Erythroblast (primary cell): Measurements from ENCODE around the gene TMEM82.

Experiments used
- DNase-seq, 2 experiments: peaks; one replicate each; lab custom pipeline; 2025; lab: John Stamatoyannopoulos, UW
- GATA1 ChIP-seq: IDR thresholded peaks from 2 replicates; pipeline ENCODE4 v1.6.1; 2011; ENCODE audit warnings: low read depth, mild to moderate bottlenecking, control low read depth, low read length, moderate library complexity
- POLR2A ChIP-seq: IDR thresholded peaks from 2 replicates; pipeline ENCODE4 v1.6.1; 2011; ENCODE audit warnings: mild to moderate bottlenecking, low read length

The TMEM82 gene

DNA sequence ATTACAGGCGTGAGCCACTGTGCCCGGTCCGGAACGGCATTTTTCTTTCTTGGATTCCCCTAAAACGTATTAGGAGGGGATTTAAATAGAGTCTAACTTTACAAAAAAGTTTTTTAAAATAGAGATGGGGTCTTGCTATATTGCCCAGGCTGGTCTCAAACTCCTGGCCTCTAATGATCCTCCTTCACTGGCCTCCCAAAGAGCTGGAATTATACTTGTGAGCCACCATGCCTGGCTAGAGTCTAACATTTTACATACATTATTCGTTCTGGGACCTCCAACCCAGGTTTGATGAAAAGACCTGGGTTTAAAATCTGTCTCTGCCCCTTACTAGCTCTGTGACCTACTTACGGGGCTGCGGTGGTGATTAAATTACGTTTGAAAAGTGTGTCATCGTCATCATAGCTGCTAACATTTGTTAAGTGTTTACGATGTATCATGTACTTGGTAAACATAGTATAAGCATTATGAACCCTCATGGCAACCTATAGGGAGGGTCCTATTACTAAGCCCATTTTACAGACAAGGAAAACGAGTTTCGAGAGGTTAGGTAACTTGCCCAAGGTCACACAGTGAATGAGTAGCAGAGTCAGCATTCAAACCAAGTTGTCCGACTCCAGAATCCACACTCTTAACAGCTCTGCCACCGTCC, 33.7 kb upstream of the TMEM82 start:
- TF ChIP-seq POLR2A (no peak), GATA1 (no peak)

DNA sequence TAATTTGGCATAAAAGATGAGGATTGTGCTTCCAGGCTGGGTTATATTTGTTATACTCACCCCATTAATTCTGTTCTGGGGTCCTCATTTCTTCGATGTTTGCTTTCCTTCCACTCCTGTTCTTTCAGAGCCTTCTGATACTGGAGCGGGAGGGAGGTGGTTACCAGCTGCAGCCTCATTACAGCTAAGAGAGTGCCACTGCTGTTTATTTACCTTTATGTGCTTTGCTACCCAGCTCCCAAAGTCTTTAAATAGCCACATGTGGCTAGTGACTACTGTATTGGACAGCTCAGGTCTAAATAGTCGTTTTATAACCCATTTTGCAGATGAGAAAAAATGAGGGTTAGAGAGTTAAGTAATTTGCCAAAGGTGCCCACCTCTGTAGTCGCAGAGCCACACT, 33.1 kb upstream of the TMEM82 start:
- no peak for TF ChIP-seq POLR2A
- TF ChIP-seq GATA1: no peak

More for the DNA sequence above, 33.7 kb upstream of the TMEM82 start:
- DNase-seq: no peak

DNA sequence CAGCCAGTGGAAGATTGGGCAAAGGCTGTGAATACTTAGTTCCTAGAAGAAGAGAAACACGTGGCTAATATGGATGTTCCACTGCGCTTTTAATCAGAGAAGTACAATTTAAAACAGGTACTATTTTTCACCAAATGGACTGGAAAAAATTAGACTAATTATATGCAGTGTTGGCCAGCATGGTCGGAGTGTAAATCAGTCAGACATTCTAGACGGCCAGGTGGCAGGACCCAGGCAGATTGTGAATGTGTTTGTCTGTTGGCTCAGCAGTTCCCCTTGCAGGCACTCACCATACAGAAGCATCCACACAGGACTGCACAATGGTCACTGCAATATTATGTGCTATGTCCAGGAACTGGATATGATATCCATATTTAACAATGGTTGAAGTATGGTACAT, 30.1 kb upstream of the TMEM82 start:
- TF ChIP-seq GATA1 (no peak), POLR2A (no peak)
- DNase-seq: no peak

More for the DNA sequence above, 33.1 kb upstream of the TMEM82 start:
- DNase-seq: no peak

DNA sequence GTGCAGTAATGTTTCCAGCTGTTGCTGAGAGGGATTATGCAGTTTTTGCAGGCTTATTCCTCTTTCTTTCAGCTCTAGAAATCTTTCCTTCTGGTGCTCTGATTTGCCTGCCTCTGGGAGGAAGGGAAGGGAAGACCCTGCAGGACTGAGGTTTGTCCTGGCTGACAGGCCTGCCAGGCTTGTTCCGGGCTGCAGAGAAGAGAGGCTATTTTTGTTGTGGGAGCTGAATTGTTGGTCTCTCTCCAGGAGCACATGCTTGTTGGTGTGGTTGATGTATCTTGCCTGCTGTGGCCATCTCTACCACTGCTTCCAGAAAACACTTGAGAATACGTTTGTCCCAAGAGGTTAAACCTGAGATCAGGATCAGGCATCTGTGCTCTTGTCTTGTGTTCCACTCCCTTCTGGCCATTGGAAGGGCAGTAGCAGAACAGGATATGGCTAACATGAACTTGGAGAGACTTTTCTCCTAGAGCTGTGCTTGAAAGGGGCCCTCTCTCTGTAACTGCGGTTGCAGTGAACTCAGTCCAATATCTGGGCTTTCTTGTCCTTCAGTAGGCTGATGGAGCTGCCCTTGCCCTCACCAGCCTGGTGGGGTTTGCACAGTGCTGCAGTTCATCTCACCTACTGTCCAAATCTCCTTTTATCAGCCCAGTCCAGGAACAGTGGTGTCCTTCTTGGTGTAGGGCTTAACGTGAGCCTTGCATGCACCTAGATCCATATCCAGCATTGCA, 27.7 kb upstream of the TMEM82 start:
- no peak for TF ChIP-seq GATA1
- no peak for TF ChIP-seq POLR2A
- DNase-seq: no peak

DNA sequence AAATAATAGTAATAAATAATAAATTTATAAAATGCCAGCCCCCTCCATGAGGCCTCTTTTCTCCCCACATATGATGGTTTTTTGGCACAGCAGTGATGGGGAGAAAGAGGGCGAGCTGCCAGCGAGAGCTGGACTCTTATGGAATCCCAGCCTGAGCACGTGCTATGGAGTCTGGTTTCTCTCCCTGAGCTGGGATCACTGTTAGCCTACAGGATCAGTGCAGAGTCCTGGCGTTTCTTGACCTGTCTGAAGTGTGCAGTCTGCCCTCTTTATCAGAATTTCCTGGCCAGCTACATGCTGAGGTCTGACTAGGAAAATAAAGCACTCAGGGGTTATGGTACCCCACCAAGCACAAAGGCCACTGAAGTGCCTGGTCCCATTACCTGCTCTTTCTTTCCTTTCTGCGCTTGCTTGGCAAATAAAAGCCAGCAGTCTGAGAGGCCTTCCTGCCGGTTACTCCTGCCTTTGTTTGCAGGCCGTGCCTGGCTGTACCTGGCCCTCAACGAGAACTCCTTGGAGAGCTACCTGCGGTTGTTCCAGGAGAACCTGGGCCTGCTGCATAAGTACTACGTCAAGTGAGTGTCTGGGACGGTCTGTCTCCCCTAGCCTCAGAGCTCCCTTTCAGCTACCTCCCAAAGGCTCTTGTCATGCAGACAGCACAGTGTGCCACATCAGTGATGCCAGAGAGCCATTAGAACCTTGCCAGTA, 24.7 kb upstream of the TMEM82 start:
- DNase-seq: no peak
- TF ChIP-seq GATA1 (no peak), POLR2A (no peak)

DNA sequence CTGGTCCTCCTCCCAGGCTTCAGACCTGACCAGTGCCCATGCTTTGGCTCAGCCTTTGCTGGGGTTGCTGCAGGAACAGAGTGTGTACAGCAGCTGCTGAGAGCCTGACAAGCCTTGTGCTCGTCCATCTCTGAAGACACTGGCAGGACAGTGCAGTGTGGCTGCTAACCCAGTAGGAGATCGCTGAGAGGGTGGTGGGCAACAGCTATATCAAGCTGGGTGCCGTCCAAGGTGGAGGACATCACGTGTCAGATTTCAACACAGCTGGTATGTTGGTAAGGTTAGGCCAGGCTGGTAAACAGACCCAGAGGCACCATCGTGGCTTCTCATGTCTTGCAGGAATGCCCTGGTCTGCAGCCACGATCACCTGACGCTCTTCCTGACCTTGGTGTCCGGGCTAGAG, 24.1 kb upstream of the TMEM82 start:
- no peak for DNase-seq
- TF ChIP-seq GATA1 (no peak), POLR2A (no peak)

DNA sequence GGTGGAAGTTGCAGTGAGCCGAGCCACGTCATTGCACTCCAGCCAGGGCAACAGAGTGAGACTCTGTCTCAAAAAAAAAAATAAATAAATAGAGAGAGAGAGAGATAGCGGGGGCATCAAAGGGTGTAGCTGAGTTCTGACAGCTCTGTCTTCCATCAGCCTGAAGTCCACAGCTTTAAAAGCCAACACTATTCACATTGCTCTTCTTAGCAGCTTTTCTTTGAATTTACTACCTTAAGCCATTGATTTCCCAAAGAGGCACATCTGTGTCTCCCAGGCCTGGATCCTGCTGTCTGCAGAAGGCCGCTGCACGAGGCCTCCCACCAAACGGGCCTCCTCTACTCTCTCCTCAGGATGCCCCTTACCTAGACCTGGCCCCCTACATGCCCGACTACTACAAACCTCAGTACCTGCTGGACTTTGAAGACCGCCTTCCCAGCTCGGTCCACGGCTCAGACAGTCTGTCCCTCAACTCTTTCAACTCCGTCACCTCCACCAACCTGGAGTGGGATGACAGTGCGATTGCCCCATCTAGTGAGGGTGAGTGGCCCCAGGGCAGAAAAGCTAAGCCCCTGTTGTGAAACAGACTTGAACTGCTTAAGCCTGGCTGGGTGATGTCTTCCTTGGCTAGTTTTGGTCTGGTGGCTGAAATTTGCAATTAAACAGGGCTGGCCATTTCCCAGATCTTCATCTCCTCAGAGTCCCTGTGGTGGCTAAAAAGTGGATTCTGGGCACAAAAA, 22.7 kb upstream of the TMEM82 start:
- no peak for TF ChIP-seq GATA1
- no peak for TF ChIP-seq POLR2A
- peak in 1 of 2 experiments; percentile 19 for DNase-seq

DNA sequence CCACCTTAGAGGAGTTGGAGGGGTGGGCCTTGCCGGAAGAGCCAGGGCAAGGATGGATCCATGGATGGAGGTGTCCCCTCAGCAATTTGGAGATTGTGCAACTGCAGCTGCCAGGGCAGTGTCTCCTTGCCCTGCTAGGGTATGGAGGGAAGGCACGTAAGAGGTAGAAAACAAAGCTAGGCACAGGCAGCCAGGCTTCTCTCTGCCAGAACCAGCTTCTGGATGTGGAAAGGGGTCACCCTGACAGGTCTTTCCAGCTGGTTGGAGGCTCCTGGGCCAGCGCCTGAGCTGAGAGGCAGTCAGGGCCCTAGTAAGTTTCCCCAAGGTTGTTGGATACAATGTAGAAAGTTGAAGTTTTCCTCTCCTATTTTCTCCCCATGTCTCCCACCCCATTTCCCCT, 21.4 kb upstream of the TMEM82 start:
- no peak for TF ChIP-seq GATA1
- no peak for DNase-seq

DNA sequence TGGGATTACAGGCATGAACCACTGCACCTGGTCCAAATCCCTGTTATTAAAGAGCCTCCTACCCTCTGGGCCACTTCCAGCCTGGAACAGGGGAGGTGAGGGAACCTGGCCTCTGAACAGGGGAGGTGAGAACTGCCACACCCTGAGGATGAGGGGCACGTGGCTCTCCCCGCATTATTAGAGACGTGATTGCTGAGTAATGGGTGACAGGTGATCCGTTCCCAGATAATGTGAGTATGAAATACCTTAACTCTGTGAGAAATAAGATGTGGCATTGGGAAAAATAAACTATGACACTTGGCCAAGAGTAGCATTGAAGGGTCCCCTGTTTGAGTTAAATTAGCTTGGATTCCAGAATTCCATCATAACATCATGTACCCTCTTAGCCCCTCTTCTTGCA, 19.9 kb upstream of the TMEM82 start:
- TF ChIP-seq POLR2A (no peak), GATA1 (no peak)
- DNase-seq: no peak

DNA sequence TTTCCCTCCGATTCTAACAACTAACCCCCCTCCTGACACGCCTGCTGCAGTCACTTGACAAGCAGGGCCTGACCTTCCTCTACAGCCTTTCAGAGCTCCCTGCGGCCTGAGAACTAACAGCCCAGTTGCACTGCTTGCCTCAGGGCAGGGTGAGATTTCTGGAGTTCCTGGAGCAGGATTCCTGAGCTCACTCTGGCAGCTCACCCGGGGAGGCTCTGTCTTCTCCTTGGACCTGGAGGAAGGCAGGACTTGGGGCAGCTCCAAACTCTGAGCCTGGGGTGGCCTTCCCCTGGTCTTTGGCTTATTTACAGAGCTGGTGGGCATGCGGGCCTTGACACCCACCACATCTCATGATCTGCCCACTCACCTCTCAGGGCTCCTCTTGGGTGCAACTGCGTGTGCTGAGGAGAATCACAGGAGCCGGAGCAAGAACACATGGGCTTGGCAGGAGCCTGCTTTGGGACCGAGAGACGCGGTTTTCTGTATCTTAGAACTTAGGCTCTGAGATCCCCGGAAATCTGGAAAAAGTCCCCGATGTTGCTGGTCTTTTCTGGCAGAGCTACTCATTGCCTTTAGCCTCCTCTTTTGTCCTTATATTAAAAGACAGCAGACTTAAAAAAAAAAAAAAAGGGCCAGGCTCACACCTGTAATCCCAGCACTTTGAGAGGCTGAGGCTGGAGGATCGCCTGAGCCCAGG, 19.3 kb upstream of the TMEM82 start:
- TF ChIP-seq POLR2A (no peak), GATA1 (no peak)
- no peak for DNase-seq

DNA sequence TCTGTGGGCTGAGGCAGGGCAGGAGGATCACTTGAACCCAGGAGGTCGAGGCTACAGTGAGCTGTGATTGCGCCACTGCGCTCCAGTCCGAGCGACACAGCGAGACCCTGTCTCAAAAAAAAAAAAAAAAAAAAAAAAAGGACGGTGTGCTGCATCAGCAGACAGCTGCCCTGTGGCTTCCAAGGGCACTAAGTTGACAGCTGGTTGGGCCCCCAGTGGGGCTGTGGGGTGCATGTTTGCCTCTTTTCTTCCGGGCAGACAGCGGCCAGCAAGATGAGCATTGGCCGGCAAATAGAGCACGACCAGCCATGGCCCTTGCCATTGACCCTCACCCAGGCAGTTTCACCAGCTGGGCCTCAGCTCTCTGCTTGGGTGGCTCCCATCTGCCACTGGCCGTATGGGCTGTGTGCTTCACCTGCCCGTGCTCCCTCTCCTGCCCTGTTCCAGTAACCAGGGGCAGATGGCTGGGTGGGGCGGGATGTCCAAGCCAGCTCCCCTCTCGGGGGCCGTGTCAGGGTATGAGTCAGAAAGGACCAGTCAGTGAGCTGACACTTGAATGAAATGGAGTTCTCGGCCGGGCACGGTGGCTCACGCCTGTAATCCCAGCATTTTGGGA, 18.6 kb upstream of the TMEM82 start:
- DNase-seq: no peak
- TF ChIP-seq GATA1 (no peak), POLR2A (no peak)

DNA sequence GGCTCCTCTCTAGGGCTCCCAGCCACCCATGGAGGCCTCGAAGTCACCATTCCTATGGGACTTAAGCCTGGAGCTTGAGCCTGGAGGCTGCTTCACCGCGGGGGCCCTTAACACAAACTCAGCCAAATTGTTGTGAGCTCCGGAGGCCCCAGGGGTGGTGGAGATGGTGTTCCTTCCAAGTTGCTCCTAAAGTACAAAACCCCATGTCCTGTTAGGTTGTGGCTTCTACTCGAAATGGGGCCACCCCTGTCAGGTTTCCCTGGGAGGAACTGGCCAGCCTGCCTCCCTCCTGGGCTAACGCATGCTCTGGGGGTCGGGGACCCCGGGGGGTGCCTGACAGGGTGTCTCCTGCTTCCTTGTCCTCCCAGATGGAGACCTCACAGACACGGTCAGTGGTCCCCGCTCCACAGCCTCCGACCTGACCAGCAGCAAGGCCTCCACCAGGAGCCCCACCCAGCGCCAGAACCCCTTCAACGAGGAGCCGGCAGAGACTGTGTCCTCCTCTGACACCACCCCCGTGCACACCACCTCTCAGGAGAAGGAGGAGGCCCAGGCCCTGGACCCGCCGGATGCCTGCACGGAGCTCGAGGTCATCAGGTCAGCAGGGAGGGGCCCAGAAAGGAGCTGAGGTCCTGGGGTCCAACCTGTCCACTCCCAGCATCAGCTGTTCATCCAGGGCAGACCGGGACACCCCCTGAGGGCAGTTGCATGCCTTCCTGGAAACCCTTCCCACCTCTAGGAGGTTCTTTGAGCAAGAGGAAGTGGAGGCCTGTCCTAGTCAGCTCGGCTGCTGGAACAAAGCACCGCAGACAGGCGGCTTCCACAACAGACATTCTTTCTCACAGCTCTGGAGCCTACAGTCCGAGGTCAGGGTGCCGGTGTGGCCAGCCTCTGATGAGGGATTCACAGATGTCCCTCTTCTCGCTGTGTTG, 17.1 kb upstream of the TMEM82 start:
- no peak for DNase-seq
- TF ChIP-seq POLR2A (no peak), GATA1 (no peak)

DNA sequence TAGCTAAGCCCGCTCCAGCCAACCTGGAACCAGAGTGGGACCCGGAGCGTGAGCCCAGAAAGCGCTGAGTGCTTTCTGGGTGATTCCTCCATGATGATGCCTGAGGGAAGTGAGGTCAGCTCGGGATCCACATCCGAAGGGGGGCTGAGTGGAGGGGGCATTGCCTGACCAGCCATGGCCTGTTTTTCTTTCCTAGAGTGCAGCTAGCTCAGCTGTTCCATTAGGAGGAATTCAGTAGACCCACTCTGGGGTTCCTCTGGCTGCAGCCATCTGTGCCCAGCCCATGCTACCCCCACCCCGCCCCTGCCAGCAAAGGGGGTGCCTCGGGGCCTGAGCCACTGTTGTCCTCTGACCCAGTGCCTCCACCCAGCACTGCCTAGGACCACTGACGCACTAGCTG, 15.8 kb upstream of the TMEM82 start:
- DNase-seq: no peak

More for the DNA sequence above, 15.8 kb upstream of the TMEM82 start:
- TF ChIP-seq POLR2A: no peak
- TF ChIP-seq GATA1: no peak
